GM23248 (cell line): ENCODE measurements around the gene CACNA2D2.

Experiments used
- EZH2 ChIP-seq: fragments of 200-600 bp; sonication (generic); IDR thresholded peaks from 2 replicates; pipeline ENCODE4 v1.6.1; 2018; ENCODE audit warnings: antibody characterized with exemption, mild to moderate bottlenecking; ENCODE audit not compliant: insufficient read depth, poor library complexity, severe bottlenecking
- EZH2phosphoT487 ChIP-seq: fragments of 200-600 bp; sonication (generic); IDR thresholded peaks from 2 replicates; pipeline ENCODE4 v1.6.1; 2018; ENCODE audit warnings: antibody characterized with exemption, moderate library complexity, mild to moderate bottlenecking, low read depth; ENCODE audit not compliant: insufficient read depth

- no peak for TF ChIP-seq EZH2
- no peak for TF ChIP-seq EZH2phosphoT487
Observed at GRCh38 chr3:50466177-50466576, 37.3 kb downstream of the CACNA2D2 start.
